ENCODE results near the gene GFOD1.

GFOD1 gene

DNA sequence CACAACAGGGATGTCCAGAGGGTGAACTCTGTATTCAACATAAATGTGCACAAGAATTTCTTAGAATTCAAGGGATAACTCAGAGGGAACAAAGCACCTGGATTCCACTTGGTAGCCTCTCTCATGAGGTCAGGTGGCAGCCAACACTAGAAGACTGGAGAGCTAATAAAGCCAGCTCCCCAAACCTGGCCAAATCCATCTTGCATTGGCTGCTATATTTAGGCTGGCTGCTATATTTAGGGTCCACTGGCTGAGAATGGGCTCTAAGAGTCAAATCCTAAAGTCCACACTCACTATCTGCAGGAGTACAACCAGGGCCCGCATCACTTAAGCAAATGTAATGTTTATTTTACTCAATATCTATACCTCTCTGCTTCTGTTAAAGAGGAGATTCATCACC lies 179.1 kb downstream of the GFOD1 start:
- DNase-seq (ENCODE audit: low read depth): no peak

All from T-helper 22 cell (primary cell).